ENCODE measurements around the gene ACBD6. TPM values are rescaled to one million over a fixed set of nuclear protein-coding genes. Genes with fewer than 3 reads are reported as not detected.

The ACBD6 gene
- total RNA-seq, 4 donors from 2014 or later: 33.3 to 44.0 (median 42.6) TPM

- TF ChIP-seq POLR2AphosphoS5 (IDR thresholded peaks at IDR 0.05) (no peak), EP300 (IDR thresholded peaks at IDR 0.05) (no peak), POLR2A (IDR thresholded peaks at IDR 0.05; ENCODE audit: low read depth) (no peak)
- TF ChIP-seq, protein P1, sequence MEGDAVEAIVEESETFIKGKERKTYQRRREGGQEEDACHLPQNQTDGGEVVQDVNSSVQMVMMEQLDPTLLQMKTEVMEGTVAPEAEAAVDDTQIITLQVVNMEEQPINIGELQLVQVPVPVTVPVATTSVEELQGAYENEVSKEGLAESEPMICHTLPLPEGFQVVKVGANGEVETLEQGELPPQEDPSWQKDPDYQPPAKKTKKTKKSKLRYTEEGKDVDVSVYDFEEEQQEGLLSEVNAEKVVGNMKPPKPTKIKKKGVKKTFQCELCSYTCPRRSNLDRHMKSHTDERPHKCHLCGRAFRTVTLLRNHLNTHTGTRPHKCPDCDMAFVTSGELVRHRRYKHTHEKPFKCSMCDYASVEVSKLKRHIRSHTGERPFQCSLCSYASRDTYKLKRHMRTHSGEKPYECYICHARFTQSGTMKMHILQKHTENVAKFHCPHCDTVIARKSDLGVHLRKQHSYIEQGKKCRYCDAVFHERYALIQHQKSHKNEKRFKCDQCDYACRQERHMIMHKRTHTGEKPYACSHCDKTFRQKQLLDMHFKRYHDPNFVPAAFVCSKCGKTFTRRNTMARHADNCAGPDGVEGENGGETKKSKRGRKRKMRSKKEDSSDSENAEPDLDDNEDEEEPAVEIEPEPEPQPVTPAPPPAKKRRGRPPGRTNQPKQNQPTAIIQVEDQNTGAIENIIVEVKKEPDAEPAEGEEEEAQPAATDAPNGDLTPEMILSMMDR (IDR thresholded peaks at IDR 0.05): no peak
- Histone ChIP-seq H3K4me1 (no peaks in the 10 kb centered on the region), H3K27ac (replicated peaks in 1 of 4) (no peak overlapping the region), H3K27me3 (no peaks in the 10 kb centered on the region), H3K36me3 (peaks cover 0 to 11% (median 0%) of the 10 kb centered on the region in 4 donors), H3K9me3 (no peaks in the 10 kb centered on the region), H3K4me3 (no peak overlapping the region)
- no peak for DNase-seq (ENCODE audit: extremely low spot score)
- WGBS: 71% methylated on average over 2 of the region's 2 CpGs
- intact Hi-C loops (cut with DNase I): no loop called here
These were observed 95.3 kb downstream of the ACBD6 start for GRCh38 chr1:180407051-180407450.

GRCh38 chr1:180402551-180402950 lies 99.8 kb downstream of the ACBD6 start:
- no peaks in the 10 kb centered on the region for H3K27me3 ChIP-seq
- intact Hi-C loops (cut with DNase I): no loop called here
- H3K4me1 ChIP-seq: no peaks in the 10 kb centered on the region
- no peak for TF ChIP-seq POLR2A (IDR thresholded peaks at IDR 0.05; ENCODE audit: low read depth)
- TF ChIP-seq, protein P1 (IDR thresholded peaks at IDR 0.05): no peak
- no peak for TF ChIP-seq EP300 (IDR thresholded peaks at IDR 0.05)
- TF ChIP-seq POLR2AphosphoS5 (IDR thresholded peaks at IDR 0.05): no peak
- no peak overlapping the region for H3K27ac ChIP-seq (replicated peaks in 1 of 4)
- H3K9me3 ChIP-seq: no peaks in the 10 kb centered on the region
- WGBS: 74% methylated on average over 6 of the region's 6 CpGs
- DNase-seq (ENCODE audit: extremely low spot score): no peak
- H3K36me3 ChIP-seq: no peaks in the 10 kb centered on the region
- H3K4me3 ChIP-seq: no peak overlapping the region

DNA sequence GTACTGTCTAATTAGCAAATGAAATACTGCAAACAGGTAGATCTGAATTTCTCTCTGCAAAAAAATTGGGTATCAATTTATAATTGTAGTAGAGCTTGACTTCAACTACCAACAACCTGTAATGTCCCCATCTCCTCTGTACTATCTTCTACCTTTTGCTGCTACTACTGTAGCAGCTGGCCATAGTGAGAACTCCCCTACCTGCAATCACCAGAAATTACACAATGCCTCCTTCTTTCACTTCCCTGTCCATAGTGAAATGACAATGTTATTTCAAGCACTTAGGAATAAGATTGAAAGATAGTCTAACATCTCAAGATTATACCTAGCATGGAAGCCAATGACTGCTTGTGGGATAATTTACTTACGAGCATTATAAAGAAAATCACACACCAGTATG lies 100.4 kb downstream of the ACBD6 start:
- Histone ChIP-seq H3K27me3 (no peaks in the 10 kb centered on the region), H3K4me3 (no peak overlapping the region), H3K9me3 (no peaks in the 10 kb centered on the region), H3K27ac (replicated peaks in 1 of 4) (no peak overlapping the region), H3K4me1 (no peaks in the 10 kb centered on the region), H3K36me3 (no peaks in the 10 kb centered on the region)
- TF ChIP-seq POLR2AphosphoS5 (IDR thresholded peaks at IDR 0.05): no peak
- TF ChIP-seq, protein P1 (IDR thresholded peaks at IDR 0.05): no peak
- no peak for TF ChIP-seq EP300 (IDR thresholded peaks at IDR 0.05)
- no peak for TF ChIP-seq POLR2A (IDR thresholded peaks at IDR 0.05; ENCODE audit: low read depth)
- 93% methylated on average over 1 of the region's 1 CpG for WGBS
- intact Hi-C loops (cut with DNase I): no loop called here
- DNase-seq (ENCODE audit: extremely low spot score): no peak

DNA sequence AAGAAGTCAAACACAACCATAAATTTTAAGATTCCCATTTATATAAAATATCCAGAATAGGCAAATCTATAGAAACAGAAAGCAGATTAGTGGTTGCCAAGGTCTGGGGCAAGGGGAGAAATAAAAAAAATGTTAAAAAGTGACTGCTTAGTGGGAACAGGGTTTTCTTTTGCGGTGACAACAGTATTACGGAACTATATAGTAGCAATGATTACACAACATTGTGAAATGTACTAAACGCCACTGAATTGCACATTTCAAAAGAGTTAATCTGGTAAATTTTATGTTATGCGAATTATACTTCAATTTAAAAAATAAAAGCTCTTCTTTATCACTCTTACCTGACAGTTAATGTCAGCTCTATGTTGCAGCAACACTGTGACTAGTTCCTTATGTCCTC lies 105.2 kb downstream of the ACBD6 start:
- H3K27me3 ChIP-seq: no peaks in the 10 kb centered on the region
- DNase-seq (ENCODE audit: extremely low spot score): no peak
- no peak overlapping the region for H3K27ac ChIP-seq (replicated peaks in 1 of 4)
- no peak overlapping the region for H3K4me3 ChIP-seq
- H3K9me3 ChIP-seq: no peaks in the 10 kb centered on the region
- WGBS: 80% methylated on average over 4 of the region's 4 CpGs
- no peaks in the 10 kb centered on the region for H3K36me3 ChIP-seq
- intact Hi-C loops (cut with DNase I): no loop called here
- TF ChIP-seq EP300 (IDR thresholded peaks at IDR 0.05): no peak
- TF ChIP-seq POLR2A (IDR thresholded peaks at IDR 0.05; ENCODE audit: low read depth): no peak
- TF ChIP-seq POLR2AphosphoS5 (IDR thresholded peaks at IDR 0.05): no peak
- TF ChIP-seq, protein P1 (IDR thresholded peaks at IDR 0.05): no peak
- H3K4me1 ChIP-seq: no peaks in the 10 kb centered on the region

GRCh38 chr1:180392427-180393145 lies 109.8 kb downstream of the ACBD6 start:
- no peak overlapping the region for H3K4me3 ChIP-seq
- H3K4me1 ChIP-seq: no peaks in the 10 kb centered on the region
- WGBS: 96% methylated on average over 7 of the region's 7 CpGs
- no peaks in the 10 kb centered on the region for H3K9me3 ChIP-seq
- intact Hi-C loops (cut with DNase I): no loop called here
- no peak overlapping the region for H3K27ac ChIP-seq (replicated peaks in 1 of 4)
- no peak for DNase-seq (ENCODE audit: extremely low spot score)
- H3K27me3 ChIP-seq: no peaks in the 10 kb centered on the region
- TF ChIP-seq, protein P1 (IDR thresholded peaks at IDR 0.05): no peak
- TF ChIP-seq POLR2A (IDR thresholded peaks at IDR 0.05; ENCODE audit: low read depth) (no peak), EP300 (IDR thresholded peaks at IDR 0.05) (no peak), POLR2AphosphoS5 (IDR thresholded peaks at IDR 0.05) (no peak)
- H3K36me3 ChIP-seq: no peaks in the 10 kb centered on the region
